ENCODE data around the gene NPM1.
"Not testable (repeated sequence)": the region's sequence is repeated elsewhere in the genome, so short reads cannot be mapped to it uniquely, and the experiment has no call there.

GRCh38 chr5:171384416-171384815 is 3.2 kb upstream of the NPM1 start:
- not testable (repeated sequence) for TF ChIP-seq EP300, CTCF, POLR2A, POLR2AphosphoS5 (IDR thresholded peaks at IDR 0.05)
